Glomerular endothelial cell (primary cell): Measurements from ENCODE around the gene DISP2. TPM values are rescaled to one million over a fixed set of nuclear protein-coding genes. Genes with fewer than 3 reads are reported as not detected.

Experiments
- DNase-seq: peaks from one replicate; pipeline ENCODE4 v3.0.0-alpha.2; 2011; ENCODE audit warnings: low read depth, low spot score; ENCODE audit errors: extremely low read depth
- total RNA-seq: library from RNA; depleted of rRNA; stranded (reverse); fragments of >200 nt; gene quantifications from 2 replicates; pipeline ENCODE4 v1.2.3, GENCODE V29; 2015

DISP2 gene
- 3.9 TPM in 1 of 2 replicates, not detected in the other for total RNA-seq

- no peak for DNase-seq
Observed at GRCh38 chr15:40357723-40358470, at the start of gene DISP2. DISP2 (plus strand) TSS chr15:40358219; CDS start chr15:40358322, 103 bp downstream.

GRCh38 chr15:40309344-40309862 is 48.6 kb upstream of the DISP2 start:
- DNase-seq = no peak

GRCh38 chr15:40310001-40310959 is 47.7 kb upstream of the DISP2 start:
- no peak for DNase-seq

GRCh38 chr15:40310993-40311392 is 47.0 kb upstream of the DISP2 start:
- DNase-seq = no peak

- DNase-seq = no peak
Observed at GRCh38 chr15:40312370-40313158, 45.5 kb upstream of the DISP2 start.

- no peak for DNase-seq
Observed at GRCh38 chr15:40313531-40314398, 44.3 kb upstream of the DISP2 start.

GRCh38 chr15:40314723-40315276 is 43.2 kb upstream of the DISP2 start:
- no peak for DNase-seq

- DNase-seq = no peak
Observed at GRCh38 chr15:40316931-40317330, 41.1 kb upstream of the DISP2 start.

- DNase-seq = no peak
Observed at GRCh38 chr15:40317580-40317979, 40.4 kb upstream of the DISP2 start.

- no peak for DNase-seq
Observed at GRCh38 chr15:40320409-40320808, 37.6 kb upstream of the DISP2 start.

GRCh38 chr15:40320931-40321371 is 37.1 kb upstream of the DISP2 start:
- DNase-seq = no peak

GRCh38 chr15:40322531-40323238 is 35.3 kb upstream of the DISP2 start:
- no peak for DNase-seq

GRCh38 chr15:40323239-40323952 is 34.6 kb upstream of the DISP2 start, which contains the start of gene INAFM2:
INAFM2 (plus strand) TSS chr15:40323692; CDS start chr15:40324056, 364 bp downstream.
- no peak for DNase-seq

- no peak for DNase-seq
Observed at GRCh38 chr15:40323953-40324937, 33.8 kb upstream of the DISP2 start.

GRCh38 chr15:40325188-40325587 is 32.8 kb upstream of the DISP2 start:
- DNase-seq = no peak

- DNase-seq = no peak
Observed at GRCh38 chr15:40325700-40326099, 32.3 kb upstream of the DISP2 start.

GRCh38 chr15:40327457-40327856 is 30.6 kb upstream of the DISP2 start:
- DNase-seq = no peak
